CD4-positive, alpha-beta T cell treated with Interleukin-4 for 4 hours (primary cell): ENCODE measurements around the gene TADA1.
A peak's percentile ranks its signal among the peaks of the same experiment; 100 is the strongest.
"Not testable (repeated sequence)": the region's sequence is repeated elsewhere in the genome, so short reads cannot be mapped to it uniquely, and the experiment has no call there.

Source experiments
- DNase-seq: peaks from one replicate; pipeline ENCODE4 v3.0.0-alpha.2; 2020

TADA1 gene

GRCh38 chr1:166840309-166841274 lies 35.5 kb downstream of the TADA1 start:
- no peak for DNase-seq

GRCh38 chr1:166839600-166840308 lies 36.3 kb downstream of the TADA1 start:
- DNase-seq, result peak; percentile 44

GRCh38 chr1:166838766-166839599 lies 37.1 kb downstream of the TADA1 start, which contains the start of gene POGK:
POGK (plus strand) TSS chr1:166839475; CDS start chr1:166840957, 1,482 bp downstream.
- peak; percentile 81 for DNase-seq

- DNase-seq, result no peak
These were observed 39.3 kb downstream of the TADA1 start for GRCh38 chr1:166836733-166837132.

GRCh38 chr1:166829762-166830161 lies 46.3 kb downstream of the TADA1 start:
- DNase-seq, result not testable (repeated sequence)

- no peak for DNase-seq
These were observed 48.6 kb downstream of the TADA1 start for GRCh38 chr1:166827426-166827825.

GRCh38 chr1:166822385-166822784 lies 53.7 kb downstream of the TADA1 start:
- DNase-seq, result no peak

GRCh38 chr1:166819974-166820373 lies 56.1 kb downstream of the TADA1 start:
- DNase-seq, result no peak

- DNase-seq, result no peak
These were observed 61.5 kb downstream of the TADA1 start for GRCh38 chr1:166814611-166815010.

GRCh38 chr1:166813508-166814223 lies 62.4 kb downstream of the TADA1 start:
- no peak for DNase-seq

GRCh38 chr1:166811691-166812090 lies 64.4 kb downstream of the TADA1 start:
- DNase-seq, result no peak

- no peak for DNase-seq
These were observed 67.1 kb downstream of the TADA1 start for GRCh38 chr1:166808952-166809351.
